CD4-positive, alpha-beta T cell treated with Interleukin-1 beta for 1 hour (primary cell): ENCODE data around the gene USP3.
A peak's percentile ranks its signal among the peaks of the same experiment; 100 is the strongest.

ENCODE experiments used
- DNase-seq, 2 donors: peaks; one replicate each; pipeline ENCODE4 v3.0.0-alpha.2; 2020 to 2022

The USP3 gene, protein sequence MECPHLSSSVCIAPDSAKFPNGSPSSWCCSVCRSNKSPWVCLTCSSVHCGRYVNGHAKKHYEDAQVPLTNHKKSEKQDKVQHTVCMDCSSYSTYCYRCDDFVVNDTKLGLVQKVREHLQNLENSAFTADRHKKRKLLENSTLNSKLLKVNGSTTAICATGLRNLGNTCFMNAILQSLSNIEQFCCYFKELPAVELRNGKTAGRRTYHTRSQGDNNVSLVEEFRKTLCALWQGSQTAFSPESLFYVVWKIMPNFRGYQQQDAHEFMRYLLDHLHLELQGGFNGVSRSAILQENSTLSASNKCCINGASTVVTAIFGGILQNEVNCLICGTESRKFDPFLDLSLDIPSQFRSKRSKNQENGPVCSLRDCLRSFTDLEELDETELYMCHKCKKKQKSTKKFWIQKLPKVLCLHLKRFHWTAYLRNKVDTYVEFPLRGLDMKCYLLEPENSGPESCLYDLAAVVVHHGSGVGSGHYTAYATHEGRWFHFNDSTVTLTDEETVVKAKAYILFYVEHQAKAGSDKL

GRCh38 chr15:63504247-63504978 lies at the start of gene USP3:
USP3 (plus strand) TSS chr15:63504593; CDS start chr15:63504740, 147 bp downstream.
- DNase-seq = peak; percentile 95

DNA sequence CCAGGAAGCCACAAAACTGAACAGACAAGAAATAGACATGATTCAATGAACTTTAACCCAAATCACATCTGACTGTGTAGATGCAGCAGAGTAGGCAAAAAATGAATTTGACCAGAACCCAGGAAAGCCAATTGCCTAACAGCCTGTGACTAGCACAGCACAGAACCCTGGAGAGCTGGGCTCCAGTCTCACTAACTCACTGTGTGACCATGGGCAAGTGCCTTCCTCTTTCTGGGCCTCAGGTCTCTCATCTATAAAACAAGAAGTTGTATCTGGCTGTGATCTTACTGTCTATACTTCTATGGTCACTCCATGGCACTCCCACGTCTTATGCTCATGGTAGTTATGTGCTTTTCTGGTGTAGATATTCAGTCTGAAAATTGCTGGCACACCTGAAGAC lies 48.1 kb upstream of the USP3 start:
- DNase-seq = peak in 1 of 2 donors; percentile 24

DNA sequence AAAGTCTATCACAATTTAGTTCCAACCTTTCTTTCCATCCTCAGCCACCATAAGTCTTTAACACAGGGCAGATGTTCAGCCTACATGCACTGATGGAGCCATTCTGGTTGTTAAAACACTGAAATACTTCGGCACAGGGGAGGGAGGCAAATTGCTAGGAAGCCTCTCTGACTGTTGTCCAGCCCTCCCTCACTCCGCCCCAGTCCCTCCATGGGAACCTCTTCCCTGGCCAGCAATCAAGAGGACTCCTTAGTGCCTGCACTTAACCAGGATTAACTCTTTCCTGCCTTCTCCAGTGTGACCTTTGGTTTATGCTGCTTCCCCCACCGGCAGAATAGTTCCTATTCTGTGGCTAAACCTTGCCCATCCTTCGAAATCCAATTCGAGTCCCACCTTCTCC lies 47.0 kb upstream of the USP3 start:
- DNase-seq = no peak

DNA sequence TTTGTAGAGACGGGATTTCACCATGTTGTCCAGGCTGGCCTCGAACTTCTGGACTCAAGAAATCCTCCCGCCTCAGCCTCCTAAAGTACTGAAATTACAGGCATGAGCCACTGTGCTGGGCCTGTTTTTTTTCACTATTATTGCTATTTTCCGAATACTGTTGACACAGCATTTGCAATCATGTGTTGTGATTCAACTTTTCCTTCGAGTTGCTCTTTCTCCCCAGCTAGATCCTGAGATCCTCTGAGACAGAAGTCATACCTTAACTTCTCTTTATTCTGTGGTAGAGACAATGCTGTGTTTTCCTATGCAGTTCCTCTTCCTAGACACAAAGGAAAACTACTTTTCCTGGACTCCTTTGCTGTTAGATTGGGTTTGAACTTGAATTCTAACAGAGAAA lies 46.4 kb upstream of the USP3 start:
- no peak for DNase-seq

DNA sequence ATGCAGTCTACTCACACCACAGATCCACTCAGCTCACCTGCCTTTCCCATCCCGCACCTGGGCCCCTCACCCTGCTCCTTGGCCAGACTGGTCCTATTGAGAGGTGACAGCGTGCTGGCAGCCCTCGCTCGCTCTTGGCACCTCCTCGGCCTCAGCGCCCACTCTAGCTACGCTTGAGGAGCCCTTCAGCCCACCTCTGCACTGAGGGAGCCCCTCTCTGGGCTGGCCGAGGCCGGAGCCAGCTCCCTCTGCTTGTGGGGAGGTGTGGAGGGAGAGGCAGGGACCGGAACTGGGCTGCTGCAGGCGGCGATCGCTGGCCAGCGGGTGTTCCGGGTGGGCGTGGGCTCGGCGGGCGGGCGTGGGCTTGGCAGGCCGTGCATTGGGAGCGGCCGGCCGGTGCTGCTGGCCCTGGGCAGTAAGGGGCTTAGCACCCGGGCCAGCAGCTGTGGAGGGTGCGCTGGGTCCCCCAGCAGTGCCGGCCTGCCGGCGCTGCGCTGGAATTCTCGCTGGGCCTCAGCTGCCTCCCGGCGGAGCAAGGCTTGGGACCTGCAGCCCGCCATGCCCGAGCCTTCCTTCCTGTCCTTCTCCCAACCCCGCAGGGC lies 45.5 kb upstream of the USP3 start:
- no peak for DNase-seq

- no peak for DNase-seq
Observed at GRCh38 chr15:63460210-63461155, 43.9 kb upstream of the USP3 start.

GRCh38 chr15:63461230-63461985 lies 43.0 kb upstream of the USP3 start:
- DNase-seq = no peak

- no peak for DNase-seq
Observed at GRCh38 chr15:63462088-63462487, 42.3 kb upstream of the USP3 start.

DNA sequence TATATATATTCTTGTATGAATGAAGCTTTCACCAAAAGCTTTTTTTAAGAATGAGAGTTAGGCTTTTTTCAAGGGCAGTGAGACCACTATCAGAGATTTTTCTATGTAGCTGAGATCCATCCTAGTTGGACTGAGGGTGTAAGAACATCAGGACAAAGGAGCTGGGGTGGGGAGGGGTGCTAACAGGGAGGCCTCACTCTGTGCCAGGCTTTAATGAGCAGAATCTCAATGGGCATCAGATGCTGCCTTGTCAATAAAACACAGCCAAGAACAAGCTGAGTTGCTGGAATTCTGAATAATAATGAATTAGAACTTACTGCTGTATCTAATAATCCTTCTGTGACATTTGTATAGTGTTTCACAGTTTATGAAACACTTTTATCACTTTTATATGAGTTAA lies 41.4 kb upstream of the USP3 start:
- no peak for DNase-seq

DNA sequence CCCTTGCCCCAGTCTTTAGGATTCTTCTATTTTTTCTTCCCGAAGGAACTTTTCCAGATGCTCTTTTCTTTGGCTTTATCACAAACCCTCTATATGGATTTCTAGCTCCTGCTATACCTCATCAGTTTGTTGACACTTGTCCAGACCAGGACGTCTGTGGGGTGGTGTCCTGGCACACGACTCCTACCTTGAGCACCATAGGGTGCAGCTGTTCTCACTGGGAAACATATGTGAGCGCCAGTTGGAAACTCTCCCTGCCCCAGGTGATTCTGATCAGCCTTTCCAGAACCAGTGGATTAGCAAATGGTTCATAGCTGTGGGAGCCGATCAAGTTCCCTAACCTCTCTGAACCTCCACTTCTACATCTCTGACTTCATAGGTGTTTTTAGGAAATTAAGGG lies 40.6 kb upstream of the USP3 start:
- no peak for DNase-seq

DNA sequence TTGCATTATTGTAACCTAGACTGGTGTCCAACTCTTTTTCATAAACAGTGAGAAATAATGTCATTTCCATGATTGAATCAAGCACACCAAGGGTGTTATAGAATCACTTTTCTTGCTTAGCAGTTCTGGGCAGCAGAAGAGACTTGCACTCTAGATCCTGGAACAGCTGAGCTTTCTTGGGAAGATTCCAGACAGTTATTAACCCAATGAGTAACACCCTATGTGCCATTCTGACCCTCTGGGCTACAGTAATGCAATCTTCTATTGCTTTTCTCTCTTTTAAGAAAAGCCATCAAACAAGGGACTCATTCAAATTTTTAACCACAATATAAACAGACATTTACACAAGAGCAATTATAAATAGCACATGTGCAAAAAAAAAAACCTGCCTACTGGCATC lies 39.3 kb upstream of the USP3 start:
- DNase-seq = no peak

GRCh38 chr15:63466378-63467192 lies 37.8 kb upstream of the USP3 start:
- DNase-seq = peak; percentile 66 to 82

DNA sequence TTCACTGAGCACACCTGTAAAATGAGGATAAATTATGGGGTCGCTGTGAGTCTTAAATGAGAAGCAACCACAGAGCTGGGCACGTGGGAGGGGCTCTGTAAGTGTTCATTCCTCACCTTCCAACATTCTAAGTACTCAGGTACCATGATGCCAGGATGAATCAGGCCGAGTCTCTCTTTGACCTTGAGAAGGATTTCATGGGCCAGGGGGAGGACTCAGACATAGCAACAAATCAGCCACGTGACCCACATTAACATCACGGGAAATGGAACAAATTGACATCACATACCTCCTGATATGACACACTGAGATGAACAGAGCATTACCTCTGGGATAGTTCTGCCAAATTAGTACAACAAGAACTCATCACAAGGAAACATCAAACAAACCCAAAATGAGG lies 35.2 kb upstream of the USP3 start:
- DNase-seq = no peak

- DNase-seq = no peak
Observed at GRCh38 chr15:63469984-63470383, 34.4 kb upstream of the USP3 start.

DNA sequence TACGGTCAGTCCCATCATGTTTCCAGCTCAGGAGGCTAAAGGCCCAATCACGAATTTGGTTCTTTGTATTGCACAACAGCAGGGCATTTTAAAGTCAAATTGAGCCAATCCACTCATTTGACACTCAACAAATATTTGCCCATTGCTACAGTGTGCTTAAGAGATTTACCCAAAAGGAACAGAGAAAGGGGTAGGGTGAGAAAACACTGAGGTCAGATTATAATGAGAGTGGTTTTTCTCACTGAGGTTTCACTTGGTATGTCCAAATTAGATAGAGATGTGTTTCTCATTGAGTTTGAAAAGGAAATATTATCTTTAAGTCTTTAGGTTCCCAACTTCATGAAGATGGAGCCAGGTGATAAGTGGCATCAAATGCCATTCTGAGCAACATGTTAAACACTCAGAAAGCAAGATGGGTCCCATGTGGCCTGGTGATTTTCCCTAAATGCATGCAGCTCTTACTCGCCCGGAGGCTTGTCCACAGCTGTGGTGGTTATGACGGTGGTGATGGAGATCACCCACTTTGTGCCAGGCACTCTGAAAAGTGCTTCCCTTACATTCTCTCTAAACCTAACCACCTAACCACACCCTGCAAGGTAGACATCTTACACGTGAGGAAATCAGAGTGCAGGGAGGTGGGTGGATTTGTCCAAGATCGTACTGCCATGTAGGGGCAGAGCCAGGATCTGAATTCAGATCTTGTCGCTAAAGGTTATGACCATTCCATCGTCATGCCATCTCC lies 31.2 kb upstream of the USP3 start:
- peak in 1 of 2 donors; percentile 28 for DNase-seq

GRCh38 chr15:63473749-63473998 lies 30.7 kb upstream of the USP3 start:
- DNase-seq = no peak

GRCh38 chr15:63473999-63474809 lies 30.2 kb upstream of the USP3 start:
- peak; percentile 66 to 72 for DNase-seq

DNA sequence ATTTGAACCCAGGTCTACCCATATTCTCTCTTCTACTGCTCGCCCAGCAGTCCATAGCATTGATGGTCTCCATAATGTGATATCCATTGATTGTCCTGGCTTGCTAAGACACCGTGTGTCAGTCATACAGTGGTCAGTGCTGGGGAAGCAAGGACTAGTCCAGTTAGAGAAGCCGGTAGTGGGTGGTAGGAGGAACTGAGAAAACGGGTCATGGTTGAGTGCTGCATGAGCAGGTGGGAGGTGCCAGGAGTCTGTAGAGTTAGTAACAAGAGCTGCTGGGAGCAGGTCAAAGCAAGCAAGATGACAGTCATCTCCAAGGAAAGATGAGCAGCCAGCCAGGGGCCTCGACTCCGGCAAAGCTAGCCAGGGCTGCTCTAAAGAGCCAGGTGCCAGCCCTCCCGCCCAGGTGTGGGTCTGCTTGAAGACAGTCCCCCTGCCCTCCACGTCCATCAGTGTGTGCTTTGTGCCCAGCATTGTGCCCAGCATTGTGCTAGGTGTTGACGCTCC lies 29.5 kb upstream of the USP3 start:
- DNase-seq = peak in 1 of 2 donors; percentile 76

DNA sequence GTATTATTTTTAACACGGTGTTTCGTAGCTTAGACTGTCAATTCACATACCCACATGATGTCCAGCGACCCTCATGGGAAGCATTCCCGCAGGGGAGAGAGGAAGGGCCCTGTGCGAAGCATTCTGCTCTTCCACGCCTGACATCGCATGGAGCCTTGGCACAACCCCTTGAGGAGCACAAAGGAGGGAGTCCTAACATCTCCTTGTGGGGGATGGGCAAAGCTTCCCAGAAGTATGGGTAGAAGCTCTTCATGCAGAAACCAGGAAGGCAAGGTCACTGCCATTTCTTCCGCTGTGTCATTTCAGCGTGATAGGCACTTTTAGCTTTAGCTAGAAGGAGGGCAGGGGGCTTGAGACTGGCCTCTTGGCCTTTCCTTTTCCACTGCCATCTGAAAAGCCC lies 28.7 kb upstream of the USP3 start:
- DNase-seq = no peak
